Mesendoderm (in vitro differentiated cells): ENCODE results near the gene SMARCD3.

ENCODE experiments used
- DNase-seq: peaks from one replicate; pipeline ENCODE4 v3.0.0; 2013
- H2AK5ac ChIP-seq: 2 replicates; pipeline ENCODE4 v1.6.1; 2013; ENCODE audit warnings: low read length, inconsistent platforms
- H2BK120ac ChIP-seq: 2 replicates; pipeline ENCODE4 v1.6.1; 2013; ENCODE audit warnings: low read depth, mild to moderate bottlenecking, low read length, moderate library complexity, mixed read lengths
- H2BK15ac ChIP-seq: replicated peaks from 2 replicates; pipeline ENCODE4 v1.6.1; 2013; ENCODE audit warnings: low read depth, mild to moderate bottlenecking, moderate library complexity
- H2BK5ac ChIP-seq: 2 replicates; pipeline ENCODE4 v1.6.1; 2013; ENCODE audit warnings: low read length, inconsistent platforms
- H3K18ac ChIP-seq: 2 replicates; pipeline ENCODE4 v1.6.1; 2013; ENCODE audit warnings: mild to moderate bottlenecking, low read length, mixed read lengths
- H3K23ac ChIP-seq: one replicate; pipeline ENCODE4 v1.6.1; 2013; ENCODE audit warnings: low read length
- H3K27ac ChIP-seq: 2 replicates; pipeline ENCODE4 v1.5.1; 2013; ENCODE audit warnings: low read depth, mild to moderate bottlenecking, inconsistent platforms, low read length, moderate library complexity
- H3K27me3 ChIP-seq: 2 replicates; pipeline ENCODE4 v1.6.1; 2013; ENCODE audit warnings: low read length, control low read depth, mild to moderate bottlenecking, inconsistent platforms; ENCODE audit not compliant: insufficient read depth, poor library complexity
- H3K36me3 ChIP-seq: 2 replicates; pipeline ENCODE4 v1.6.1; 2013; ENCODE audit warnings: low read length, inconsistent platforms; ENCODE audit not compliant: control insufficient read depth, insufficient read depth
- H3K4ac ChIP-seq: one replicate; pipeline ENCODE4 v1.6.1; 2013; ENCODE audit warnings: low read depth, mild to moderate bottlenecking, low read length, moderate library complexity
- H3K4me1 ChIP-seq: 2 replicates; pipeline ENCODE4 v1.6.1; 2013; ENCODE audit warnings: low read depth, low read length, inconsistent platforms; ENCODE audit not compliant: control insufficient read depth
- H3K4me2 ChIP-seq: 2 replicates; pipeline ENCODE4 v1.6.1; 2013; ENCODE audit warnings: low read length
- H3K4me3 ChIP-seq: 2 replicates; pipeline ENCODE4 v1.5.1; 2013; ENCODE audit warnings: mild to moderate bottlenecking, low read length
- H3K56ac ChIP-seq: one replicate; pipeline ENCODE4 v1.6.1; 2013; ENCODE audit warnings: low read length
- H3K79me1 ChIP-seq: 2 replicates; pipeline ENCODE4 v1.6.1; 2013; ENCODE audit warnings: low read length, inconsistent platforms
- H3K79me2 ChIP-seq: 2 replicates; pipeline ENCODE4 v1.6.1; 2013; ENCODE audit warnings: mild to moderate bottlenecking, low read length; ENCODE audit not compliant: control insufficient read depth, insufficient read depth
- H3K9ac ChIP-seq: 2 replicates; pipeline ENCODE4 v1.6.1; 2013; ENCODE audit warnings: low read length, inconsistent platforms
- H4K5ac ChIP-seq: one replicate; pipeline ENCODE4 v1.6.1; 2013; ENCODE audit warnings: low read length
- H4K8ac ChIP-seq: one replicate; pipeline ENCODE4 v1.6.1; 2013; ENCODE audit warnings: low read depth, mild to moderate bottlenecking, control low read depth, low read length, moderate library complexity
- WGBS: extraction: QIAGEN DNeasy Blood & Tissue Kit; methylation state at CpG from one replicate; pipeline ENCODE4 v1.1.7; 2013; ENCODE audit warnings: low lambda C conversion rate, missing lambda C conversion rate; ENCODE audit not compliant: insufficient coverage; ENCODE audit errors: extremely low coverage; 5-methylcytosine and 5-hydroxymethylcytosine counted together

Gene SMARCD3

GRCh38 chr7:151289891-151290290 lies 41.4 kb upstream of the SMARCD3 start:
- Histone ChIP-seq H4K8ac (no peak overlapping the region), H3K23ac (no peak overlapping the region), H3K18ac (no peak overlapping the region), H4K5ac (no peak overlapping the region), H3K79me2 (no peaks in the 10 kb centered on the region), H3K27ac (no peak overlapping the region), H3K4ac (no peak overlapping the region), H3K56ac (no peak overlapping the region), H3K36me3 (no peaks in the 10 kb centered on the region), H2BK15ac (no peak overlapping the region), H2BK5ac (no peak overlapping the region), H3K4me3 (no peak overlapping the region), H3K79me1 (no peaks in the 10 kb centered on the region), H3K27me3 (no peaks in the 10 kb centered on the region), H3K4me1 (no peaks in the 10 kb centered on the region), H3K4me2 (no peak overlapping the region), H3K9ac (no peak overlapping the region), H2BK120ac (no peak overlapping the region), H2AK5ac (no peak overlapping the region)
- WGBS = no CpG with 5 or more reads among the region's 2 CpGs
- no peak for DNase-seq

GRCh38 chr7:151286148-151286547 lies 37.7 kb upstream of the SMARCD3 start:
- Histone ChIP-seq H3K4me2 (no peak overlapping the region), H3K4me3 (no peak overlapping the region), H3K4me1 (no peaks in the 10 kb centered on the region), H2AK5ac (no peak overlapping the region), H3K9ac (no peak overlapping the region), H2BK120ac (no peak overlapping the region), H3K36me3 (no peaks in the 10 kb centered on the region), H2BK15ac (no peak overlapping the region), H4K5ac (no peak overlapping the region), H3K27me3 (no peaks in the 10 kb centered on the region), H3K79me2 (no peaks in the 10 kb centered on the region), H4K8ac (no peak overlapping the region), H3K79me1 (no peaks in the 10 kb centered on the region), H2BK5ac (no peak overlapping the region), H3K23ac (no peak overlapping the region), H3K56ac (no peak overlapping the region), H3K27ac (no peak overlapping the region), H3K4ac (no peak overlapping the region), H3K18ac (no peak overlapping the region)
- no peak for DNase-seq
- no CpG with 5 or more reads among the region's 2 CpGs for WGBS

- Histone ChIP-seq H3K9ac (no peak overlapping the region), H3K4me1 (no peaks in the 10 kb centered on the region), H3K27ac (no peak overlapping the region), H3K23ac (no peak overlapping the region), H4K5ac (no peak overlapping the region), H3K56ac (no peak overlapping the region), H2BK15ac (no peak overlapping the region), H3K79me1 (no peaks in the 10 kb centered on the region), H3K4me2 (no peak overlapping the region), H3K27me3 (no peaks in the 10 kb centered on the region), H3K36me3 (no peaks in the 10 kb centered on the region), H3K79me2 (no peaks in the 10 kb centered on the region), H3K4me3 (no peak overlapping the region), H2AK5ac (no peak overlapping the region), H2BK5ac (no peak overlapping the region), H3K4ac (no peak overlapping the region), H2BK120ac (no peak overlapping the region), H3K18ac (no peak overlapping the region), H4K8ac (no peak overlapping the region)
- no CpG with 5 or more reads among the region's 2 CpGs for WGBS
- DNase-seq = no peak
These were observed 34.8 kb upstream of the SMARCD3 start for GRCh38 chr7:151283302-151283701.

GRCh38 chr7:151282111-151282510 lies 33.6 kb upstream of the SMARCD3 start:
- Histone ChIP-seq H3K4me1 (peaks cover 2% of the 10 kb centered on the region), H2BK5ac (no peak overlapping the region), H3K36me3 (no peaks in the 10 kb centered on the region), H2BK15ac (no peak overlapping the region), H3K27ac (no peak overlapping the region), H3K4ac (no peak overlapping the region), H3K79me2 (no peaks in the 10 kb centered on the region), H3K27me3 (no peaks in the 10 kb centered on the region), H2AK5ac (no peak overlapping the region), H3K4me3 (no peak overlapping the region), H2BK120ac (no peak overlapping the region), H3K56ac (no peak overlapping the region), H3K18ac (no peak overlapping the region), H4K8ac (no peak overlapping the region), H3K9ac (no peak overlapping the region), H4K5ac (no peak overlapping the region), H3K4me2 (no peak overlapping the region), H3K23ac (no peak overlapping the region), H3K79me1 (no peaks in the 10 kb centered on the region)
- WGBS = no CpG with 5 or more reads among the region's 8 CpGs
- no peak for DNase-seq

GRCh38 chr7:151281686-151282085 lies 33.2 kb upstream of the SMARCD3 start:
- H3K79me1 ChIP-seq = no peaks in the 10 kb centered on the region
- no peak overlapping the region for H2AK5ac ChIP-seq
- H2BK120ac ChIP-seq = no peak overlapping the region
- no peaks in the 10 kb centered on the region for H3K79me2 ChIP-seq
- H3K56ac ChIP-seq = no peak overlapping the region
- no peak for DNase-seq
- H3K4me2 ChIP-seq = no peak overlapping the region
- no peak overlapping the region for H2BK5ac ChIP-seq
- WGBS = no CpG with 5 or more reads among the region's 6 CpGs
- H3K36me3 ChIP-seq = no peaks in the 10 kb centered on the region
- H3K4me1 ChIP-seq = peaks cover 3% of the 10 kb centered on the region
- no peak overlapping the region for H4K8ac ChIP-seq
- no peak overlapping the region for H2BK15ac ChIP-seq
- no peak overlapping the region for H4K5ac ChIP-seq
- no peak overlapping the region for H3K18ac ChIP-seq
- no peak overlapping the region for H3K23ac ChIP-seq
- no peaks in the 10 kb centered on the region for H3K27me3 ChIP-seq
- H3K4ac ChIP-seq = no peak overlapping the region
- no peak overlapping the region for H3K27ac ChIP-seq
- no peak overlapping the region for H3K9ac ChIP-seq
- no peak overlapping the region for H3K4me3 ChIP-seq

GRCh38 chr7:151280388-151281019 lies 32.0 kb upstream of the SMARCD3 start:
- H3K9ac ChIP-seq = no peak overlapping the region
- H2BK15ac ChIP-seq = no peak overlapping the region
- no peak overlapping the region for H3K56ac ChIP-seq
- H3K27me3 ChIP-seq = no peaks in the 10 kb centered on the region
- H4K5ac ChIP-seq = no peak overlapping the region
- H4K8ac ChIP-seq = no peak overlapping the region
- peaks cover 4% of the 10 kb centered on the region for H3K4me1 ChIP-seq
- H3K4me2 ChIP-seq = no peak overlapping the region
- no peak overlapping the region for H2BK120ac ChIP-seq
- no peak overlapping the region for H3K23ac ChIP-seq
- no peak overlapping the region for H3K27ac ChIP-seq
- H3K79me2 ChIP-seq = no peaks in the 10 kb centered on the region
- no CpG with 5 or more reads among the region's 9 CpGs for WGBS
- H3K79me1 ChIP-seq = no peaks in the 10 kb centered on the region
- H3K4me3 ChIP-seq = no peak overlapping the region
- H2BK5ac ChIP-seq = no peak overlapping the region
- no peak overlapping the region for H3K18ac ChIP-seq
- DNase-seq = no peak
- no peak overlapping the region for H2AK5ac ChIP-seq
- H3K36me3 ChIP-seq = no peaks in the 10 kb centered on the region
- no peak overlapping the region for H3K4ac ChIP-seq
